Neural progenitor cell (in vitro differentiated cells): Measurements from ENCODE around the gene OCIAD1. TPM values are rescaled to one million over a fixed set of nuclear protein-coding genes. Genes with fewer than 3 reads are reported as not detected.
A peak's percentile ranks its signal among the peaks of the same experiment; 100 is the strongest.

Source experiments
- DNase-seq: peaks from one replicate; pipeline ENCODE4 v3.0.0-alpha.2; 2016; ENCODE audit warnings: low spot score
- H2AFZ ChIP-seq: fragments of 200-600 bp; sonication (generic); replicated peaks from 2 replicates; pipeline ENCODE4 v1.6.1; 2016; ENCODE audit warnings: antibody characterized with exemption
- H3F3A ChIP-seq: fragments of 200-600 bp; sonication (generic); 2 replicates; pipeline ENCODE4 v1.6.1; 2016; ENCODE audit warnings: antibody characterized with exemption, low read depth
- H3K27ac ChIP-seq: fragments of 200-600 bp; sonication (generic); 2 replicates; pipeline ENCODE4 v1.5.1; 2016; ENCODE audit warnings: mild to moderate bottlenecking
- H3K27me3 ChIP-seq: fragments of 200-600 bp; sonication (generic); 2 replicates; pipeline ENCODE4 v1.6.1; 2016; ENCODE audit warnings: mild to moderate bottlenecking, moderate library complexity
- H3K36me3 ChIP-seq: fragments of 200-600 bp; sonication (generic); 2 replicates; pipeline ENCODE4 v1.5.1; 2016
- H3K4me1 ChIP-seq: fragments of 200-600 bp; sonication (generic); 2 replicates; pipeline ENCODE4 v1.6.1; 2016; ENCODE audit warnings: mixed run types
- H3K4me2 ChIP-seq: fragments of 200-600 bp; sonication (generic); 2 replicates; pipeline ENCODE4 v1.6.1; 2016
- H3K4me3 ChIP-seq: fragments of 200-600 bp; sonication (generic); 2 replicates; pipeline ENCODE4 v1.5.1; 2016
- H3K79me2 ChIP-seq: fragments of 200-600 bp; sonication (generic); 2 replicates; pipeline ENCODE4 v1.6.1; 2016; ENCODE audit warnings: low read depth
- H3K9ac ChIP-seq: fragments of 200-600 bp; sonication (generic); 2 replicates; pipeline ENCODE4 v1.6.1; 2016
- H3K9me3 ChIP-seq: fragments of 200-600 bp; sonication (generic); 2 replicates; pipeline ENCODE4 v1.5.1; 2016; ENCODE audit warnings: low read depth
- H4K20me1 ChIP-seq: fragments of 200-600 bp; sonication (generic); 2 replicates; pipeline ENCODE4 v1.6.1; 2016; ENCODE audit warnings: low read depth
- H3K27ac Mint-ChIP-seq: 3 replicates; pipeline ENCODE4 v1.8.0; 2021; ENCODE audit warnings: mixed read lengths
- H3K27me3 Mint-ChIP-seq: 2 replicates; pipeline ENCODE4 v1.8.0; 2022; ENCODE audit warnings: low read depth, mild to moderate bottlenecking, inconsistent platforms, moderate library complexity, mixed read lengths; ENCODE audit not compliant: insufficient read depth
- H3K36me3 Mint-ChIP-seq: 3 replicates; pipeline ENCODE4 v1.8.0; 2021; ENCODE audit warnings: mixed read lengths
- H3K4me1 Mint-ChIP-seq: 3 replicates; pipeline ENCODE4 v1.8.0; 2021; ENCODE audit warnings: mixed read lengths
- H3K4me3 Mint-ChIP-seq: 3 replicates; pipeline ENCODE4 v1.8.0; 2021; ENCODE audit warnings: mild to moderate bottlenecking, moderate library complexity, mixed read lengths
- H3K9me3 Mint-ChIP-seq: 3 replicates; pipeline ENCODE4 v1.8.0; 2020; ENCODE audit warnings: mixed read lengths
- CTCF ChIP-seq: fragments of 200-600 bp; sonication (generic); IDR thresholded peaks from 2 replicates; pipeline ENCODE4 v1.5.1; 2017; ENCODE audit warnings: antibody characterized with exemption, mild to moderate bottlenecking
- EZH2 ChIP-seq: fragments of 200-600 bp; sonication (generic); IDR thresholded peaks from 2 replicates; pipeline ENCODE4 v1.6.1; 2017; ENCODE audit warnings: antibody characterized with exemption, mild to moderate bottlenecking, moderate library complexity
- EZH2phosphoT487 ChIP-seq: fragments of 200-600 bp; sonication (generic); IDR thresholded peaks from 2 replicates; pipeline ENCODE4 v1.6.1; 2017; ENCODE audit warnings: antibody characterized with exemption
- total RNA-seq: library from RNA; depleted of rRNA; stranded (reverse); fragments of >200 nt; gene quantifications from 2 replicates; pipeline ENCODE4 v1.2.3, GENCODE V29; 2015; ENCODE audit warnings: low replicate concordance

OCIAD1 gene
- total RNA-seq = 162 and 260 TPM in 2 replicates

- peaks cover 11% of the 10 kb centered on the region for H3F3A ChIP-seq
- DNase-seq = peak; percentile 100
- peaks cover 9% of the 10 kb centered on the region for H3K4me1 ChIP-seq
- Mint-ChIP-seq H3K36me3 (peaks cover 14% of the 10 kb centered on the region), H3K27ac (peak within 1 kb of the TSS; percentile 100), H3K27me3 (peaks cover 6% of the 10 kb centered on the region), H3K9me3 (peaks cover 2% of the 10 kb centered on the region), H3K4me1 (peaks cover 6% of the 10 kb centered on the region), H3K4me3 (peak within 1 kb of the TSS; percentile 100)
- H3K4me2 ChIP-seq = peak within 1 kb of the TSS; percentile 100
- TF ChIP-seq EZH2phosphoT487 (no peak), CTCF (no peak), EZH2 (peak; percentile 43)
- H3K79me2 ChIP-seq = peaks cover 50% of the 10 kb centered on the region
- no peaks in the 10 kb centered on the region for H3K27me3 ChIP-seq
- no peaks in the 10 kb centered on the region for H3K9me3 ChIP-seq
- peak within 1 kb of the TSS; percentile 96 for H3K4me3 ChIP-seq
- peak within 1 kb of the TSS; percentile 99 for H3K27ac ChIP-seq
- peak within 1 kb of the TSS; percentile 99 for H3K9ac ChIP-seq
- peak within 1 kb of the TSS; percentile 81 for H2AFZ ChIP-seq
- H3K36me3 ChIP-seq = peaks cover 5% of the 10 kb centered on the region
- H4K20me1 ChIP-seq = peaks cover 19% of the 10 kb centered on the region
Observed at GRCh38 chr4:48830706-48831531, at the start of gene OCIAD1. Gene OCIAD1 (plus strand): TSS chr4:48831088. CDS start chr4:48832625, 1,537 bp downstream.

- Histone ChIP-seq H3K9ac (no peak overlapping the region), H3K4me3 (no peak overlapping the region), H3K27ac (no peak overlapping the region), H3F3A (peaks cover 32% of the 10 kb centered on the region), H4K20me1 (peaks cover 22% of the 10 kb centered on the region), H3K4me2 (no peak overlapping the region), H3K4me1 (peaks cover 29% of the 10 kb centered on the region), H3K27me3 (no peaks in the 10 kb centered on the region), H3K36me3 (no peaks in the 10 kb centered on the region), H3K79me2 (peaks cover 25% of the 10 kb centered on the region), H3K9me3 (no peaks in the 10 kb centered on the region), H2AFZ (no peak overlapping the region)
- Mint-ChIP-seq H3K36me3 (no peaks in the 10 kb centered on the region), H3K27me3 (peaks cover 5% of the 10 kb centered on the region), H3K4me1 (peaks cover 32% of the 10 kb centered on the region), H3K27ac (no peak overlapping the region), H3K4me3 (no peak overlapping the region), H3K9me3 (no peaks in the 10 kb centered on the region)
- no peak for TF ChIP-seq EZH2phosphoT487
- no peak for TF ChIP-seq EZH2
- no peak for TF ChIP-seq CTCF
- DNase-seq = no peak
Observed at GRCh38 chr4:48781968-48782367, 48.9 kb upstream of the OCIAD1 start.

GRCh38 chr4:48785302-48785701 lies 45.6 kb upstream of the OCIAD1 start:
- H3K4me2 ChIP-seq = no peak overlapping the region
- no peak for DNase-seq
- TF ChIP-seq EZH2phosphoT487 = no peak
- no peak for TF ChIP-seq CTCF
- no peak for TF ChIP-seq EZH2
- H3K27me3 ChIP-seq = no peaks in the 10 kb centered on the region
- H4K20me1 ChIP-seq = no peaks in the 10 kb centered on the region
- H3K9me3 ChIP-seq = no peaks in the 10 kb centered on the region
- no peaks in the 10 kb centered on the region for H3K79me2 ChIP-seq
- Mint-ChIP-seq H3K9me3 (no peaks in the 10 kb centered on the region), H3K4me3 (no peak overlapping the region), H3K27ac (no peak overlapping the region), H3K36me3 (no peaks in the 10 kb centered on the region), H3K4me1 (peaks cover 17% of the 10 kb centered on the region), H3K27me3 (no peaks in the 10 kb centered on the region)
- H3K4me3 ChIP-seq = no peak overlapping the region
- H2AFZ ChIP-seq = no peak overlapping the region
- no peak overlapping the region for H3K9ac ChIP-seq
- H3K36me3 ChIP-seq = no peaks in the 10 kb centered on the region
- H3K4me1 ChIP-seq = peaks cover 28% of the 10 kb centered on the region
- no peak overlapping the region for H3K27ac ChIP-seq
- peaks cover 11% of the 10 kb centered on the region for H3F3A ChIP-seq
